ENCODE data around the gene OR2T6.
"Not testable (repeated sequence)": the region's sequence is repeated elsewhere in the genome, so short reads cannot be mapped to it uniquely, and the experiment has no call there.

OR2T6 gene

GRCh38 chr1:248432201-248432600 lies 56.7 kb downstream of the OR2T6 start:
- no CpG with 5 or more reads among the region's 4 CpGs for WGBS (ENCODE audit: insufficient coverage, insufficient read length)
- not testable (repeated sequence) for DNase-seq (ENCODE audit: low read depth, low spot score)

GRCh38 chr1:248433811-248434415 lies 58.4 kb downstream of the OR2T6 start:
- not testable (repeated sequence) for H3K36me3 ChIP-seq (ENCODE audit: control insufficient read depth, insufficient read depth, low read length); H3K27ac ChIP-seq (ENCODE audit: low read length); H3K4me1 ChIP-seq (ENCODE audit: control insufficient read depth, insufficient read depth, low read length); H3K9me3 ChIP-seq (ENCODE audit: control insufficient read depth, insufficient read depth, low read length); DNase-seq (ENCODE audit: low read depth, low spot score); H3K4me3 ChIP-seq (ENCODE audit: low read length); H3K27me3 ChIP-seq (ENCODE audit: control insufficient read depth, insufficient read depth, low read length)
- no CpG with 5 or more reads among the region's 38 CpGs for WGBS (ENCODE audit: insufficient coverage, insufficient read length)

More at GRCh38 chr1:248432201-248432600, 56.7 kb downstream of the OR2T6 start:
- not testable (repeated sequence) for H3K27me3 ChIP-seq (ENCODE audit: control insufficient read depth, insufficient read depth, low read length); H3K27ac ChIP-seq (ENCODE audit: low read length); H3K9me3 ChIP-seq (ENCODE audit: control insufficient read depth, insufficient read depth, low read length); H3K36me3 ChIP-seq (ENCODE audit: control insufficient read depth, insufficient read depth, low read length); H3K4me3 ChIP-seq (ENCODE audit: low read length); H3K4me1 ChIP-seq (ENCODE audit: control insufficient read depth, insufficient read depth, low read length)

- not testable (repeated sequence) for H3K4me3 ChIP-seq (ENCODE audit: low read length); DNase-seq (ENCODE audit: low read depth, low spot score); H3K36me3 ChIP-seq (ENCODE audit: control insufficient read depth, insufficient read depth, low read length); H3K27me3 ChIP-seq (ENCODE audit: control insufficient read depth, insufficient read depth, low read length); H3K27ac ChIP-seq (ENCODE audit: low read length); H3K9me3 ChIP-seq (ENCODE audit: control insufficient read depth, insufficient read depth, low read length); H3K4me1 ChIP-seq (ENCODE audit: control insufficient read depth, insufficient read depth, low read length)
- no CpG with 5 or more reads among the region's 6 CpGs for WGBS (ENCODE audit: insufficient coverage, insufficient read length)
Observed at GRCh38 chr1:248434913-248435312, 59.4 kb downstream of the OR2T6 start.

GRCh38 chr1:248436303-248436702 lies 60.8 kb downstream of the OR2T6 start:
- no CpG with 5 or more reads among the region's 3 CpGs for WGBS (ENCODE audit: insufficient coverage, insufficient read length)
- not testable (repeated sequence) for H3K4me3 ChIP-seq (ENCODE audit: low read length); H3K27me3 ChIP-seq (ENCODE audit: control insufficient read depth, insufficient read depth, low read length); H3K27ac ChIP-seq (ENCODE audit: low read length); H3K36me3 ChIP-seq (ENCODE audit: control insufficient read depth, insufficient read depth, low read length); DNase-seq (ENCODE audit: low read depth, low spot score); H3K9me3 ChIP-seq (ENCODE audit: control insufficient read depth, insufficient read depth, low read length); H3K4me1 ChIP-seq (ENCODE audit: control insufficient read depth, insufficient read depth, low read length)

GRCh38 chr1:248438668-248439067 lies 63.1 kb downstream of the OR2T6 start:
- not testable (repeated sequence) for H3K9me3 ChIP-seq (ENCODE audit: control insufficient read depth, insufficient read depth, low read length); H3K27me3 ChIP-seq (ENCODE audit: control insufficient read depth, insufficient read depth, low read length); H3K27ac ChIP-seq (ENCODE audit: low read length); H3K4me1 ChIP-seq (ENCODE audit: control insufficient read depth, insufficient read depth, low read length); H3K4me3 ChIP-seq (ENCODE audit: low read length); DNase-seq (ENCODE audit: low read depth, low spot score); H3K36me3 ChIP-seq (ENCODE audit: control insufficient read depth, insufficient read depth, low read length)
- no CpG with 5 or more reads among the region's 1 CpG for WGBS (ENCODE audit: insufficient coverage, insufficient read length)

GRCh38 chr1:248439283-248439682 lies 63.7 kb downstream of the OR2T6 start:
- H3K27ac ChIP-seq (ENCODE audit: low read length); H3K36me3 ChIP-seq (ENCODE audit: control insufficient read depth, insufficient read depth, low read length); H3K4me3 ChIP-seq (ENCODE audit: low read length); H3K4me1 ChIP-seq (ENCODE audit: control insufficient read depth, insufficient read depth, low read length); H3K9me3 ChIP-seq (ENCODE audit: control insufficient read depth, insufficient read depth, low read length); DNase-seq (ENCODE audit: low read depth, low spot score); H3K27me3 ChIP-seq (ENCODE audit: control insufficient read depth, insufficient read depth, low read length): not testable (repeated sequence)
- no CpG with 5 or more reads among the region's 5 CpGs for WGBS (ENCODE audit: insufficient coverage, insufficient read length)
